ENCODE data around the gene PROM1.

The PROM1 gene

DNA sequence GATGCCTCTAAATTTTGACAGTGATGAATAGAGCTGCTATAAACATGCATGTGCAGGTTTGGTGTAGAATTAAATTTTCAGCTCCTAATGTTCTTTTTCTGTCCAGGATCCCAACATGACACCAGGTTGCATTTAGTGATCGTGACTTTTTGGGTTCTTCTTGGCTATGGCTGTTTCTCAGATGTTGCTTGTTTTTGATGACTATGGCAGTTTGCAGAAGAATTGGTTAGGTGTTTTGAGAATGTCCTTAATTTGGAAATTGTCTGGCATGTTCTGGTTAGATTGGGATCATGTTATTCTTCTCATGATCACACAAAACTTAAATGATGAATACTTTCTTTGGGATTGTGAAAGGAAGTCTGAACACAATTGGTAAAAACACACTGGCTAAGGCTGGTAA is 141.5 kb downstream of the PROM1 start:
- no peak for DNase-seq (ENCODE audit: low spot score)

- no peak for DNase-seq (ENCODE audit: low spot score)
Observed at GRCh38 chr4:15938640-15939039, 145.2 kb downstream of the PROM1 start, which contains the start of gene FGFBP1. Gene FGFBP1 (minus strand): TSS chr4:15938740. CDS start chr4:15936632, 2,108 bp downstream.

- no peak for DNase-seq (ENCODE audit: low spot score)
Observed at GRCh38 chr4:15938182-15938581, 145.6 kb downstream of the PROM1 start.

DNA sequence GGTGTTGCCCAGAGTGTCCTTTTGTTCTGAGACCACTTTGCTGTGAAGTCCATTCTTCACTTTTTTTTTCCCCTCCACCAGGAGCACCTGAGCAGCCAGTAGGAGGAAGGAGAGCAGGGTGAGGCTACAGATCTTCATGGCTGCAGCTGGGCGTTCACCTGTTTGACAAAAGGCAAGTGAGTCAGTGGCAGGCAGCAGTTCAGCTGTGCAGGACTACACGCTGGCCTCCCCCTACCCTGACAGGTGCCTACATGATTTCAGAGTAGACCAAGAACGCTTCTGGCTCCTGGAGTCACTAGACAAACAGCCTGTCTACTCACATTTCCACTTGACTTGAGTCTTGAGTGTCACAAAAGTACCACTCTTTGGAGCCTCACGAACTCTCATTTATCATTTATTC is 147.3 kb downstream of the PROM1 start:
- DNase-seq (ENCODE audit: low spot score), result no peak

GRCh38 chr4:15935504-15936402 is 148.1 kb downstream of the PROM1 start:
- no peak for DNase-seq (ENCODE audit: low spot score)

DNA sequence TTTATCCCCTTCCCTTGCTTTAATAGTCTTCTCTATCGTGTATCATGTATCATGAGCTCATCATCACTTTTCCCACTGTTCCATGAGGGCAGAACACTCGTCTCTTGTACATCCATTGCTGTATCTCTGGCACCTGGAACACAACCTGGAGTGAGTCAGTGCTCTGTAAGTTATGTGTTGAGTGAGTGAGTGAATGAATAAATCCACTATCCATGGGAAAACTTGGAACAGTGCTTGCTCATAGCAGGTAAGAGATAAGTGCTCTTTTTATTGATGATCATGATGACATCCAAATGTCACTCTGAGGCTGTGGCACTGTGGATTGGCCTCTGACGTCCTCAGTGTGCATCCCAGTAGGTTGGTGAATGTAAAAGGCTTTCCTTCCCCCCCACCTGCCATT is 149.6 kb downstream of the PROM1 start:
- no peak for DNase-seq (ENCODE audit: low spot score)

DNA sequence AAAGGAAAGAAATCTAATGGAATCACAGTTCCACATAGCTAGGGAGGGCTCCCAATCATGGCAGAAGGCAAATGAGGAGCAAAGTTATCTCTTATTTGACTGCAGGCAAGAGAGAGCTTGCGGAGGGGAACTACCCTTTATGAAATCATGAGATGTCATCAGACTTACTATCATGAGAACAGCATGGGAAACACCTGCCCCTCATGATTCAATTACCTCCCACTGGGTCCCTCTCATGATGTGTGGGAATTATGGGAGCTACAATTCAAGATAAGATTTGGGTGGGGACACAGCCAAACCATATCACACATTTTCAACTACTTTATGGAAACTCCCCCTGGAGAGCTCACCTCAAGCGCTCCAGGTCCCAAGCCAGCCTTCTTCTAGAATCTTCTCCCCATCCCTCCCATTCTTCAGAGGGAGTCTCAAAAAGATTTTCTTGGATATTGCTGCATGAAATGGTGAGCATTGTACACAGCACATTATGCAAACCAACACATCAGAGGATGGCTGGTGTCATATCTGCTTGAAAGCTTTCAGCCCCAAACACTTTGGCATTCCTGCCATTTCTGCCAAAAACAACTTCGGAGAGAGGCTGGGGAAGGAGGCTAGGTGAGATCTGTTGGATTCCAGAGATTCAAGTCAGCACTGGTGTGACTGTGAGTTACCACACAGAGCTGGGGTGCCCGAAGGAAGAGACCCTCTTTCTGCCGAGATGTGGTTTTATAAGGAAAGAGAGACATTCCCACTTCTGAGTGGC is 152.2 kb downstream of the PROM1 start:
- no peak for DNase-seq (ENCODE audit: low spot score)

- DNase-seq (ENCODE audit: low spot score), result no peak
Observed at GRCh38 chr4:15930314-15930713, 153.5 kb downstream of the PROM1 start.

DNA sequence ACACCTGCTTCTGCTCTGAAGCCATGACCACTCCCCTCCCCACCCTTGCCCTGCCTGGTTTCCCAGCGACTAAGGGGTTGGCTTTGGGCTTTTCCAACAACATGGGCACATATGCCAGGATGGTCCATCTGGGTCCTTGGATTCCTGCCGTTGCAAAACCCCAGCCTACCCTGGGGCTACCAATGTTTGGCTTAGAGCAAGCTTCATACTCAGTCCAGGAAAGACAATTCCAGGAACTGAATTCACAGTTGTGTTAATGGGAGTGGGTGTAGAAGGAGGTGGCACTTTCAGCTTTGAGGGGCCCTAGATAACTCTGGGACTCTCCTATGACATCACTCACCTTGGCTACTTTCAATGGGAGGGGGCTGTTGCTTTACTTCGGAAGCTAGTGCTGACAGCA is 154.3 kb downstream of the PROM1 start:
- no peak for DNase-seq (ENCODE audit: low spot score)

DNA sequence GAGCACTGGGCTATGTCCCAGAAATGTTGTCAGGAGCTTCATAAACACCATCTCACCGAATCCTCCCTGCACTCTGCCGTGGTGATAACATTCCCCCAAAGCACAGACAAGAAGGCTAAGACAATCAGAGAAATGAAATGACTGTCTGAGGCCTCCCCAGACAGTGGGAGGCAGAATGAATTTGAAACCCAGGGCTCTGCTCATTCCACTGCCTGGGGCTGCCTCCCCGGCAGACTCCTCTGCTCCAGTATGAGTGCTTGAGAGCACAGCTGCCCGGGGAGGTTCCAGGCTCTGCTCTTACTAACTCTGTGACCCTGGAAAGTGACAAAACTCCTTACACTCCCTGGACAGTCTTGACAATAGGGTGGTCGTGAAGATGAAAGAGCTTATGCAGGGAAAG is 154.9 kb downstream of the PROM1 start:
- no peak for DNase-seq (ENCODE audit: low spot score)

DNA sequence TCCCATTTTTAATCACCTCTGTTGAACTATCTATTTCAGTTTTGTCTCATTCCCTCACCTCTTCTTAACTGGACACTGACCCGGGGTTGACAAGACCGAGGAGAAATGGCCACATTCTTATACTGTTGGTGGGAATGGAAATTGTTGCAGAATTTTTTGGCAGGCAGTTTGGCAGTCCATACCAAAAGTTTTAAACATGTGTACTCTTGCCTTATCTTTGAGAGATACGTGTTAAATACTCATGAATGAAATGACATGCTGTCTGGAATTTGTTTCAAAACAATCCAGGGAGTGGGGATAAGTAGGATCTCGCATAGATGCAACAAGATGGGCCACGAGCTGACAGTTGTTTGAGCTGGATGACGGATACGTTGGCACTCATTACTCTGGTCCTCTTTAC is 157.3 kb downstream of the PROM1 start:
- DNase-seq (ENCODE audit: low spot score), result no peak

- no peak for DNase-seq (ENCODE audit: low spot score)
Observed at GRCh38 chr4:15925830-15926229, 158.0 kb downstream of the PROM1 start.

DNA sequence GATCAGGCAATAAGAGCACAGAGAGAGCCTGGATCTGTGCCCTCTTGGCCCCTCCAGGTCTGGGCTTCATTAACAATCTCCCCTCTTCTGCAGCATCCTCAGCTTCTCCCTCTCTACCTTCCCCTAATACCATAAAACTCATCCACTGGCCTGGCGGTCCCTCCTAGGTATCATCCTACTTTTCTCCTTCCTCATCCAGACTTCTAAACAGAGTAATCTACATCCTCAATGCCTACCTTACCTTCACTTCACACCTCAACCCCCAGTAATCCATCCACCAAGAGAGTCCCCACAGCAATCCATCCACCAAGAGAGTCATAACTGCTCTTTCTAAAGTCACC is 162.3 kb downstream of the PROM1 start:
- DNase-seq (ENCODE audit: low spot score), result no peak

DNA sequence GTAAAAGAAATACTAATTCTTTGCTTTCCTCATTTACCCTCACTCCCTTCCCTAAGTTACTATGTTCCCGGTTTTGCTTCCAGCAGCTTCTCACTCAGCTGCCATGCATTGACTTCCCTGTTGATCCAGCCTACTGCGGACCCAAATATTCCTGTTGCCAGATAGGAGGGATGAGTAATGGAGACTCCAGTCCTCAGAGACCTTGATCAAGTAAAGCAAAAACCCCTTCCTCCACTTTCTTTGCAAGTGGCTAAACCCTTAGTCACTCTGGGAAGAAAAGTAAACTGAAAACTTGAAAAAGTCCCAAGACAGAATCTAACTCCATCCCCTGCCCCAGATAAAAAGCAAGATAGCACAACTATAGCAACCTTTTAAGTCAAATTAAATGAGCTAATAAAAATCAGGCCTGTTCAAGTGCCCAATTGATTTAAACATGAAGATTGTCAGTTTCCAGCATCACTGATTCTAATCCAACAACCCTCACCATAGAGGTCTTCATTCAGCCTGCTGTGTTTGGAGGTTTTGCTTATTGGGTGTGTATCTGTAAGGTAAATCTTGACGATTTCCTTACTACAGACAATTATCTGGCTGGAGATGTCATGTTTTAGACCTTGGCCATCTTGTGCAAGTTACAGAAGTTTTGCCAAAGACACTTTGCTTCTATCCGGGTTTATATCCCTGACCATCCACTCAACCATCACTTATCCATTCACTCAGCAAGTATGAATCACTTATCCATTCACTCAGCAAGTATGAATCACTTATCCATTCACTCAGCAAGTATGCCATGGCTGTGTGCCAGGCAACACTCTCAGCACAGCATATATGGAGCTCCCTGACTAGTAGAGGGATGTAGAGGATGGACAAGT is 162.9 kb downstream of the PROM1 start:
- no peak for DNase-seq (ENCODE audit: low spot score)

DNA sequence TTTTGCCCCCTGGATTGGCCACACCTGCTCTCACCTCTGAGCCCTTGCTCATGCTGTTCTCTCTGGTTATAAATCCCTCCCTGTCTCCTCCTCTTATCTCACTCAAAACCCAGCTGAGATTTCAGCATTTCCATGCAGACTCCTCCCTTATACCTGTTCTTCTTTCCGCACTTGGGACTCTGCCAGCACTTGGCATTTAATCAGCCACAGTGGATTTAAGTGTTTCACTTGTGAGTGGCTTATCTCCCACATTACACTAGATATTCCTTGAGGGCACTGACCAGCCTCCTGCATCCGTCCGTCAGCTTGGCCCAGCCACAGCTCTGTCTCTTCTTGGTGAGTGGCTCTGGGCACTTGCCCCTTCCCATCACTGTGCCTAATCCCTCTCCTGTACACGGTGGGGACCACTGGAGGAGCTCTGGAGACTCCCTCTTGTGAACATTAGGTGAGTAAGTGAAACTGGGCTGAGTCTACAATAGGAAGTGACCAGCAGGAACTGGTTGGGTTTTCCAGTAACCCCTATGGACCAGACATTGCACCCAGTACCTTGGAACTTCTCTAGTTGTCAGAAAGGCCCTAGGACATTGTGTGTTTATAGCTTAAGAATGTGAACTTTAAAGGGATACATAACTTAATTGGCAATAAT is 165.2 kb downstream of the PROM1 start:
- no peak for DNase-seq (ENCODE audit: low spot score)
